GM12878 (cell line): ENCODE measurements around the gene FUS. TPM values are rescaled to one million over a fixed set of nuclear protein-coding genes. Genes with fewer than 3 reads are reported as not detected.

ENCODE experiments used
- ATAC-seq: fragments of 200-7000 bp; cut with Tn5 transposase; 3 replicates; pipeline ENCODE4 v1.9.1; 2020; ENCODE audit warnings: mild to moderate bottlenecking, moderate library complexity
- BruUV-seq: library from RNA; stranded (reverse); fragments of 400-500 nt; replicated peaks from 2 replicates; lab custom pipeline; 2021; lab: Mats Ljungman, UMichigan
- CTCF ChIA-PET: fragments of 300-600 bp; sonication (Branson Sonifier 250); formaldehyde crosslinking; extraction: SDS; loops from one replicate; lab custom pipeline; 2021; ENCODE audit warnings: inconsistent platforms; lab: Yijun Ruan, JAX
- POLR2A ChIA-PET: fragments of 350-600 bp; formaldehyde crosslinking; extraction: SDS; loops from one replicate; lab custom pipeline; 2021; ENCODE audit warnings: inconsistent platforms; lab: Charles Lee
- RAD21 ChIA-PET: fragments of 300-600 bp; sonication (Branson Sonifier 250); formaldehyde crosslinking; loops from one replicate; lab custom pipeline; 2023; ENCODE audit warnings: antibody characterized with exemption; ENCODE audit not compliant: unreplicated experiment; lab: Charles Lee
- SMC1A ChIA-PET: fragments of 300-600 bp; sonication (Branson Sonifier 250); formaldehyde crosslinking; loops from one replicate; lab custom pipeline; 2023; ENCODE audit not compliant: unreplicated experiment, uncharacterized antibody; lab: Charles Lee
- DNase-seq: peaks from one replicate; pipeline ENCODE4 v3.0.0-alpha.2; 2011; ENCODE audit warnings: low read depth, low spot score
- FAIRE-seq: peaks from 3 replicates; lab custom pipeline; 2011; peaks lifted over from hg19 to GRCh38; lab: Jason Lieb, UNC
- H2AFZ ChIP-seq: 2 replicates; pipeline ENCODE4 v1.6.0; 2011; ENCODE audit warnings: low read depth, low read length, control low read depth; ENCODE audit not compliant: control insufficient read depth
- H3K27ac ChIP-seq: 2 replicates; pipeline ENCODE4 v1.5.1; 2011; ENCODE audit warnings: control low read depth; ENCODE audit not compliant: control insufficient read depth, insufficient read depth
- H3K27me3 ChIP-seq, 2 experiments: replicated peaks in 1 of 2; 2 replicates each; pipeline versions ENCODE4 v1.6.0 to v1.6.1; 2011; ENCODE audit warnings: low read length in 1 of 2; ENCODE audit not compliant: control insufficient read depth in 2 of 2, insufficient read depth in 2 of 2
- H3K36me3 ChIP-seq, 2 experiments: 2 replicates each; pipeline ENCODE4 v1.5.1; 2011; ENCODE audit warnings: low read length in 1 of 2; ENCODE audit not compliant: control insufficient read depth in 2 of 2, insufficient read depth in 2 of 2
- H3K4me1 ChIP-seq: 2 replicates; pipeline ENCODE4 v1.6.1; 2011; ENCODE audit warnings: mild to moderate bottlenecking, low read length, moderate library complexity, mixed read lengths; ENCODE audit not compliant: control insufficient read depth, insufficient read depth
- H3K4me2 ChIP-seq: 2 replicates; pipeline ENCODE4 v1.6.0; 2011; ENCODE audit warnings: control low read depth; ENCODE audit not compliant: control insufficient read depth, insufficient read depth
- H3K4me3 ChIP-seq: fragments of 200-600 bp; sonication (generic); 2 replicates; pipeline ENCODE4 v1.5.1; 2016
- H3K79me2 ChIP-seq: 2 replicates; pipeline ENCODE4 v1.6.0; 2011; ENCODE audit warnings: low read length; ENCODE audit not compliant: control insufficient read depth, insufficient read depth
- H3K9ac ChIP-seq: 2 replicates; pipeline ENCODE4 v1.8.0; 2011; ENCODE audit warnings: low read length, control low read depth, mixed read lengths; ENCODE audit not compliant: control insufficient read depth, insufficient read depth
- H3K9me3 ChIP-seq: replicated peaks from 3 replicates; pipeline ENCODE4 v1.5.1; 2011; ENCODE audit warnings: mild to moderate bottlenecking, low read length; ENCODE audit not compliant: control insufficient read depth, insufficient read depth
- H4K20me1 ChIP-seq: 2 replicates; pipeline ENCODE4 v1.6.0; 2011; ENCODE audit not compliant: control insufficient read depth, insufficient read depth
- BCL11A ChIP-seq: IDR thresholded peaks from 2 replicates; pipeline ENCODE4 v1.6.1; 2011; ENCODE audit warnings: low read depth, low read length
- FOXM1 ChIP-seq: IDR thresholded peaks from 2 replicates; pipeline ENCODE4 v1.6.1; 2012; ENCODE audit warnings: low read depth, mild to moderate bottlenecking, inconsistent platforms, low read length, moderate library complexity
- HDGF ChIP-seq: fragments of 450-650 bp; IDR thresholded peaks from 2 replicates; pipeline ENCODE4 v1.6.1; 2016; ENCODE audit warnings: antibody characterized with exemption
- MYB ChIP-seq: fragments of 150-350 bp; IDR thresholded peaks from 2 replicates; pipeline ENCODE4 v1.6.1; 2014; ENCODE audit warnings: mild to moderate bottlenecking, low read depth, low read length, borderline replicate concordance
- NFYA ChIP-seq: IDR thresholded peaks from 2 replicates; pipeline ENCODE4 v1.6.1; 2011; ENCODE audit warnings: low read depth, mild to moderate bottlenecking, low read length, improper control_type of control experiment, borderline replicate concordance
- POLR2A ChIP-seq: IDR thresholded peaks from 2 replicates; pipeline ENCODE4 v1.6.1; 2011; ENCODE audit warnings: low read depth, mild to moderate bottlenecking, low read length
- POLR2AphosphoS5 ChIP-seq: IDR thresholded peaks from 2 replicates; pipeline ENCODE4 v1.6.1; 2011; ENCODE audit warnings: mild to moderate bottlenecking, low read length, inconsistent platforms
- RBBP5 ChIP-seq: fragments of 200-600 bp; sonication (generic); conservative IDR thresholded peaks from 2 replicates; pipeline ENCODE4 v1.6.1; 2016
- SMAD5 ChIP-seq: IDR thresholded peaks from 2 replicates; pipeline ENCODE4 v1.6.1; 2016; ENCODE audit warnings: antibody characterized with exemption, low read depth
- ZNF217 ChIP-seq: fragments of 450-650 bp; IDR thresholded peaks from 2 replicates; pipeline ENCODE4 v1.6.1; 2017; ENCODE audit warnings: antibody characterized with exemption, mild to moderate bottlenecking
- ZNF274 ChIP-seq: IDR thresholded peaks from one replicate; pipeline ENCODE4 v1.8.0; 2011; ENCODE audit not compliant: insufficient read length, insufficient read depth
- WGBS: methylation state at CpG from one replicate; pipeline ENCODE4 v1.1.6; 2016; ENCODE audit warnings: low lambda C conversion rate; ENCODE audit not compliant: insufficient replicate concordance, insufficient coverage; ENCODE audit errors: missing lambda C conversion rate; 5-methylcytosine and 5-hydroxymethylcytosine counted together
- in situ Hi-C: fragments of 300-500 bp; cut with MboI; formaldehyde crosslinking; loops from 9 replicates; pipeline ENCODE4 v1.14.3; 2018; ENCODE audit warnings: mixed read lengths
- intact Hi-C: fragments of 100-400 bp; cut with micrococcal nuclease; formaldehyde crosslinking; loops from one replicate; pipeline ENCODE4 v1.14.2; 2022; ENCODE audit not compliant: unreplicated experiment
- polyA plus RNA-seq, 11 experiments: library from polyadenylated mRNA; depleted of rRNA in 4 of 11; unstranded in 6 of 11; stranded (reverse) in 5 of 11; fragments of >200 nt; fragmentation: Nextera tagmentation in 4 of 11; fragmentation: Illumina TruSeq in 1 of 11; extraction: Ambion mirVana in 4 of 11; extraction: Trizol in 1 of 11; gene quantifications; 1 replicate in 1 of 11; 2 replicates in 10 of 11; pipeline versions ENCODE4 v1.2.1 to v1.2.3, GENCODE V29; 2011 to 2016; ENCODE audit warnings: inconsistent platforms in 2 of 11, missing spikeins in 2 of 11, low read depth in 1 of 11
- total RNA-seq, 4 experiments: library from RNA; depleted of rRNA in 3 of 4; stranded (reverse); fragments of >200 nt in 3 of 4; fragmentation: Illumina TruSeq in 1 of 4; extraction: Trizol in 1 of 4; gene quantifications; 2 replicates each; pipeline versions ENCODE4 v1.2.1 to v1.2.3, GENCODE V29; 2013 to 2021

The FUS gene
- total and polyA plus RNA-seq, 10 of the 15 experiments (the other 5 are each of a cell fraction or from before 2014, with no cell fraction given): 46.8 to 521 (median 347) TPM

DNA sequence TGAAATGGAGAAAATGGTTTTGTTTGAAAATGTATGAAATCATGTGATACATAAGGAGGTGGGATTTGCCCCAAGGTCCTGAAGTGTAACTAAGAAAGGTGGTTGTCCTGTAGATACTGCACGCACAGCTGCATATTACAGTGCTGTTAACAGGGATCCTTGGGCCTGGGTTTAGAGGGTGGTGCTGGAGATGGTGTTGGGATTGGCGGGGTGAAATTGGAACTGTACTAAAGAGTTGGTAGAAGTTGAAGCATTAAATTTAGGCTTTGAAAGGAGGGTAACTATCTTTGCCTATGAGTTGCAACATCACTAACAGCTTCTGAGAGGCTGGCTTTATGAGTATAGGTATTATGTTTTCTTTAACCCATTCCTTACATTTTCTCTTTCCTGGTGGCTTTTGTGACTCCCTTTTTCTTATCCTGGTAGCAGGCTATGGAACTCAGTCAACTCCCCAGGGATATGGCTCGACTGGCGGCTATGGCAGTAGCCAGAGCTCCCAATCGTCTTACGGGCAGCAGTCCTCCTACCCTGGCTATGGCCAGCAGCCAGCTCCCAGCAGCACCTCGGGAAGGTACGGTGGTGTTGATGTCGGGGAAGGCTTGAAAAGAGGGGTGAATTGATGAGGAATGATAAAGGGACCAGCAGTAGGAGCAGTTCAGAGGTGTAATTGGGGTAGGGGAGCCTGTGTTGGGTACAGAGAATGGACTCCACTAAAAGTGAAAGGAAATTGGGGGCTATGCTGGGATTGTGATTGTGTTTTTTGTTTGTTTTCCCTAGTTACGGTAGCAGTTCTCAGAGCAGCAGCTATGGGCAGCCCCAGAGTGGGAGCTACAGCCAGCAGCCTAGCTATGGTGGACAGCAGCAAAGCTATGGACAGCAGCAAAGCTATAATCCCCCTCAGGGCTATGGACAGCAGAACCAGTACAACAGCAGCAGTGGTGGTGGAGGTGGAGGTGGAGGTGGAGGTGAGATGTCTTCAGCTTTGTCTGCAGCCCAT is 3.8 kb downstream of the FUS start:
- ChIA-PET POLR2A (interaction anchor here (0.5 to 2.2 kb wide), 10 partner anchors 9 to 83 kb away, joined by 3 to 12 read pairs (median 3); partner anchors contain the start of genes PYCARD and TRIM72), SMC1A (interaction anchor here (1.0 to 1.8 kb wide), 4 partner anchors 38 to 202 kb away, joined by 3 to 4 read pairs (median 3); no protein-coding TSS in a partner anchor), CTCF (interaction anchor here (0.7 to 2.2 kb wide), 6 partner anchors 42 to 260 kb away, joined by 3 to 4 read pairs (median 3); no protein-coding TSS in a partner anchor), RAD21 (interaction anchor here (1.3 to 2.1 kb wide), 3 partner anchors 19 to 66 kb away, joined by 3 to 8 read pairs (median 4); partner anchors contain the start of genes KAT8 and PYCARD)
- Histone ChIP-seq H3K27me3 (no peaks in the 10 kb centered on the region), H3K79me2 (peaks cover 83% of the 10 kb centered on the region), H2AFZ (no peak overlapping the region), H3K27ac (no peak overlapping the region), H3K4me3 (peak overlapping the region; percentile 87), H3K4me1 (peaks cover 7% of the 10 kb centered on the region), H3K9me3 (no peaks in the 10 kb centered on the region), H3K4me2 (peak overlapping the region; percentile 87), H3K36me3 (peaks cover 25 to 47% of the 10 kb centered on the region in 2 experiments), H3K9ac (peak overlapping the region; percentile 91; the same call in 1 of the 2 replicates), H4K20me1 (peaks cover 26% of the 10 kb centered on the region)
- DNase-seq (no peak), ATAC-seq (no peak), FAIRE-seq (no peak)
- BruUV-seq: TSS peak; percentile 48
- in situ Hi-C loops (no loop called here), intact Hi-C loops (loop anchor here (5.0 to 10.0 kb wide), 2 partner anchors 186 to 691 kb away; partner anchors contain the start of gene ZNF267)
- 79% methylated on average over 10 of the region's 10 CpGs for WGBS
- TF ChIP-seq RBBP5 (no peak), MYB (no peak), POLR2AphosphoS5 (peak; percentile 73), POLR2A (peak; percentile 41; the same call in 1 of the 2 replicates), NFYA (no peak), SMAD5 (peak; percentile 14; the same call in 1 of the 2 replicates), ZNF274 (no peak), ZNF217 (no peak), HDGF (peak; percentile 35; the same call in 1 of the 2 replicates), BCL11A (no peak), FOXM1 (0 out of 2 replicates have a peak, but pooled peaks have one; percentile 22)
